Heart left ventricle (tissue), 13 donors: ENCODE measurements around the gene XPO1.

ENCODE experiments used
- POLR2A ChIP-seq, 2 donors: fragments of 450-650 bp; IDR thresholded peaks; one replicate each; pipeline ENCODE4 v1.6.1; 2017; ENCODE audit warnings: antibody characterized with exemption in 2 of 2, mild to moderate bottlenecking in 2 of 2, moderate library complexity in 2 of 2
- TF ChIP-seq, protein P1 (sequence below), 12 donors: fragments of 200-600 bp; sonication (generic) in 4 of 12; IDR thresholded peaks; one replicate each; pipeline versions ENCODE4 v1.5.0 to v1.8.0; 2018 to 2022; ENCODE audit warnings: antibody characterized with exemption in 12 of 12, mild to moderate bottlenecking in 5 of 12
- donor health status: ischemic (EF 13 %, LVEDD 7.1; RV severe dilation, severe dysfunction).
- donor health status: DM: no; HTN: yes; CAD: no.
- donor health status: DM: no; HTN: no; CAD: no.
- donor health status: ischemic (EF 25% LVEDD 6.9; RV normal size, moderate dysfunction).
- donor health status: ischemic (EF 25% LVEDD 5.7; RV mildly dilated, moderate dysfunction).
- donor health status: ischemic (EF 35%, LVEDD 5.7; RV mildly dilated, moderate dysfunction).
- donor health status: nonischemic (EF 11% LVEDD 7.7; RV severe dilation, severe dysfunction).
- donor health status: DM: yes; HTN: yes; CAD: no.
- donor health status: PGD.
- donor health status: ischemic (EF 29% LVEDD 5.4; RV normal size, mild dysfunction).
- donor health status: nonischemic (EF 23%, LVEDD 6.1; RV moderate dilation, normal function).

DNA sequence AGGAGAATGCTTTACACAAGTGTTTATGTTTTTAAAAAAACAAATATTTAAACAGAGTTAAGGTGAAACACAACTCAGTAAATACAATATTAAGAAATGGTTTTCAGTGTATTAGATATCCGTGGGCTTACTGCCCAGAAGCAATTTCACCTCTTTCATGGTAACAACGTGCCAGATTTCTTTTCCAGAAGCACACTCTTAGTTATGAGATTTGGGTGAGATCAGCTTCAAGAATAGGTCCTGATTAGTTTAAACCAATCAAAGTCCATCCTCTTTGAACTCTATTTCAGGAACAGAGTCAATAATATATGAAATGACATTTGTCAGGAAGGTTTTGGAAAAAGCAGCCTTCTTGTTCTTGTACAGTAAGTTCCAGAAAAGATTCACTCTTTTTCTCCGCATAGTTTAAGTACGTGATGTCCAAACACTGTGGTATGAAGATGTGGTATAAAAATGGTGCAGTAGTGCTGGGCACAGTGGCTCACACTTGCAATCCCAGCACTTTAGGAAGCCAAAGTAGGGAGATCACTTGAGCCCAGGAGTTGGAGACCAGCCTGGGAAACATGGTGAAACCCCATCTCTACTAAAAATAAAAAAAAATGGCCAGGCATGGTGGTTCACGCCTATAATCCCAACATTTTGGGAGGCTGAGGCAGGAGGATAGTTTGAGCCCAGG, 81.9 kb downstream of the XPO1 start:
- TF ChIP-seq, protein P1, sequence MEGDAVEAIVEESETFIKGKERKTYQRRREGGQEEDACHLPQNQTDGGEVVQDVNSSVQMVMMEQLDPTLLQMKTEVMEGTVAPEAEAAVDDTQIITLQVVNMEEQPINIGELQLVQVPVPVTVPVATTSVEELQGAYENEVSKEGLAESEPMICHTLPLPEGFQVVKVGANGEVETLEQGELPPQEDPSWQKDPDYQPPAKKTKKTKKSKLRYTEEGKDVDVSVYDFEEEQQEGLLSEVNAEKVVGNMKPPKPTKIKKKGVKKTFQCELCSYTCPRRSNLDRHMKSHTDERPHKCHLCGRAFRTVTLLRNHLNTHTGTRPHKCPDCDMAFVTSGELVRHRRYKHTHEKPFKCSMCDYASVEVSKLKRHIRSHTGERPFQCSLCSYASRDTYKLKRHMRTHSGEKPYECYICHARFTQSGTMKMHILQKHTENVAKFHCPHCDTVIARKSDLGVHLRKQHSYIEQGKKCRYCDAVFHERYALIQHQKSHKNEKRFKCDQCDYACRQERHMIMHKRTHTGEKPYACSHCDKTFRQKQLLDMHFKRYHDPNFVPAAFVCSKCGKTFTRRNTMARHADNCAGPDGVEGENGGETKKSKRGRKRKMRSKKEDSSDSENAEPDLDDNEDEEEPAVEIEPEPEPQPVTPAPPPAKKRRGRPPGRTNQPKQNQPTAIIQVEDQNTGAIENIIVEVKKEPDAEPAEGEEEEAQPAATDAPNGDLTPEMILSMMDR (IDR thresholded peaks at IDR 0.05): no peak
- TF ChIP-seq POLR2A (IDR thresholded peaks at IDR 0.05): no peak
